ENCODE measurements around the gene ZHX3. TPM values are rescaled to one million over a fixed set of nuclear protein-coding genes. Genes with fewer than 3 reads are reported as not detected.
A peak's percentile ranks its signal among the peaks of the same experiment; 100 is the strongest.

Gene ZHX3
- total RNA-seq = 35.4 and 36.6 TPM in 2 replicates

- peak within 1 kb of the TSS; percentile 95 for H2AFZ ChIP-seq (ENCODE audit: low read length)
- peak within 1 kb of the TSS; percentile 84 for H3K27ac ChIP-seq (ENCODE audit: low read depth, low read length)
- peak within 1 kb of the TSS; percentile 77 for H3K4me3 ChIP-seq (ENCODE audit: insufficient read depth, low read length)
- H3K79me2 ChIP-seq (ENCODE audit: insufficient read depth, low read length) = peaks cover 33% of the 10 kb centered on the region
- peaks cover 32% of the 10 kb centered on the region for H3K4me1 ChIP-seq (ENCODE audit: insufficient read depth, low read length)
- H3K4me2 ChIP-seq (ENCODE audit: insufficient read depth, low read length) = peak within 1 kb of the TSS; percentile 98
- H3K9me3 ChIP-seq (ENCODE audit: low read depth, low read length) = no peaks in the 10 kb centered on the region
- no peaks in the 10 kb centered on the region for H4K20me1 ChIP-seq (ENCODE audit: insufficient read depth, low read length)
- peaks cover under 1% of the 10 kb centered on the region for H3K36me3 ChIP-seq (ENCODE audit: insufficient read depth, low read length)
- H3K27me3 ChIP-seq (ENCODE audit: insufficient read depth, low read length) = no peaks in the 10 kb centered on the region
- DNase-seq (ENCODE audit: insufficient read length, low spot score, missing footprints) = peak; percentile 99
- TF ChIP-seq CTCF (IDR thresholded peaks at IDR 0.05; ENCODE audit: extremely low read depth, low read depth, low read length) = no peak
These were observed at the start of gene ZHX3 for GRCh38 chr20:41317546-41318270. Gene ZHX3 (minus strand): TSS chr20:41317731. CDS start chr20:41204916, 112,815 bp downstream.

- Histone ChIP-seq H3K4me1 (ENCODE audit: insufficient read depth, low read length) (no peaks in the 10 kb centered on the region), H4K20me1 (ENCODE audit: insufficient read depth, low read length) (no peaks in the 10 kb centered on the region), H3K9me3 (ENCODE audit: low read depth, low read length) (no peaks in the 10 kb centered on the region), H3K27me3 (ENCODE audit: insufficient read depth, low read length) (peaks cover 39% of the 10 kb centered on the region), H3K27ac (ENCODE audit: low read depth, low read length) (no peak overlapping the region), H3K4me3 (ENCODE audit: insufficient read depth, low read length) (no peak overlapping the region), H3K36me3 (ENCODE audit: insufficient read depth, low read length) (no peaks in the 10 kb centered on the region), H3K4me2 (ENCODE audit: insufficient read depth, low read length) (no peak overlapping the region), H2AFZ (ENCODE audit: low read length) (no peak overlapping the region), H3K79me2 (ENCODE audit: insufficient read depth, low read length) (no peaks in the 10 kb centered on the region)
- no peak for TF ChIP-seq CTCF (IDR thresholded peaks at IDR 0.05; ENCODE audit: extremely low read depth, low read depth, low read length)
- DNase-seq (ENCODE audit: insufficient read length, low spot score, missing footprints) = peak; percentile 76
These were observed 49.8 kb upstream of the ZHX3 start for GRCh38 chr20:41367393-41367695.

- no peaks in the 10 kb centered on the region for H4K20me1 ChIP-seq (ENCODE audit: insufficient read depth, low read length)
- H3K36me3 ChIP-seq (ENCODE audit: insufficient read depth, low read length) = no peaks in the 10 kb centered on the region
- H2AFZ ChIP-seq (ENCODE audit: low read length) = no peak within 1 kb of the TSS
- H3K4me3 ChIP-seq (ENCODE audit: insufficient read depth, low read length) = no peak within 1 kb of the TSS
- DNase-seq (ENCODE audit: insufficient read length, low spot score, missing footprints) = peak; percentile 87
- peaks cover 39% of the 10 kb centered on the region for H3K27me3 ChIP-seq (ENCODE audit: insufficient read depth, low read length)
- H3K27ac ChIP-seq (ENCODE audit: low read depth, low read length) = no peak within 1 kb of the TSS
- H3K9me3 ChIP-seq (ENCODE audit: low read depth, low read length) = no peaks in the 10 kb centered on the region
- H3K79me2 ChIP-seq (ENCODE audit: insufficient read depth, low read length) = no peaks in the 10 kb centered on the region
- no peak within 1 kb of the TSS for H3K4me2 ChIP-seq (ENCODE audit: insufficient read depth, low read length)
- no peak for TF ChIP-seq CTCF (IDR thresholded peaks at IDR 0.05; ENCODE audit: extremely low read depth, low read depth, low read length)
- H3K4me1 ChIP-seq (ENCODE audit: insufficient read depth, low read length) = no peaks in the 10 kb centered on the region
These were observed 49.2 kb upstream of the ZHX3 start, which contains the start of gene EMILIN3 for GRCh38 chr20:41366546-41367392. Gene EMILIN3 (minus strand): TSS chr20:41366818. CDS start chr20:41366634, 184 bp downstream.
